Sigmoid colon (tissue), 7 donors: ENCODE results near the gene CCDC137. TPM values are rescaled to one million over a fixed set of nuclear protein-coding genes. Genes with fewer than 3 reads are reported as not detected.

Source experiments
- DNase-seq: peaks from one replicate; pipeline ENCODE4 v3.0.0-alpha.2; 2019
- H3K27ac ChIP-seq, 4 donors: fragments of 200-600 bp; sonication (generic); one replicate each; pipeline ENCODE4 v1.5.1; 2016 to 2019; ENCODE audit warnings: mild to moderate bottlenecking in 1 of 4
- H3K27me3 ChIP-seq, 3 donors: fragments of 200-600 bp; sonication (generic); one replicate each; pipeline ENCODE4 v1.5.1; 2019; ENCODE audit warnings: mild to moderate bottlenecking in 1 of 3
- H3K36me3 ChIP-seq, 4 donors: fragments of 200-600 bp; sonication (generic); one replicate each; pipeline ENCODE4 v1.5.1; 2016 to 2019
- H3K4me1 ChIP-seq, 4 donors: fragments of 200-600 bp; sonication (generic); one replicate each; pipeline ENCODE4 v1.5.1; 2017 to 2019
- H3K4me3 ChIP-seq, 4 donors: fragments of 200-600 bp; sonication (generic); one replicate each; pipeline ENCODE4 v1.5.1; 2017 to 2019; ENCODE audit warnings: mild to moderate bottlenecking in 2 of 4, moderate library complexity in 1 of 4
- H3K9me3 ChIP-seq, 4 donors: fragments of 200-600 bp in 3 of 4; sonication (generic) in 3 of 4; one replicate each; pipeline versions ENCODE4 v1.5.1 to v1.6.1; 2013 to 2019
- CTCF ChIP-seq, 4 experiments: fragments of 450-650 bp in 3 of 4; fragments of 200-600 bp in 1 of 4; IDR thresholded peaks; one replicate each; pipeline ENCODE4 v1.5.1; 2016 to 2019; ENCODE audit warnings: antibody characterized with exemption in 4 of 4, mild to moderate bottlenecking in 3 of 4, moderate library complexity in 2 of 4
- EP300 ChIP-seq, 4 donors: sonication (generic); formaldehyde crosslinking; IDR thresholded peaks; one replicate each; pipeline ENCODE4 v1.6.1; 2017; ENCODE audit warnings: antibody characterized with exemption in 4 of 4
- POLR2A ChIP-seq, 2 donors: fragments of 450-650 bp; IDR thresholded peaks; one replicate each; pipeline ENCODE4 v1.6.1; 2016; ENCODE audit warnings: antibody characterized with exemption in 2 of 2, mild to moderate bottlenecking in 2 of 2, moderate library complexity in 2 of 2
- POLR2AphosphoS5 ChIP-seq, 4 donors: sonication (generic); formaldehyde crosslinking; IDR thresholded peaks; one replicate each; pipeline ENCODE4 v1.6.1; 2017; ENCODE audit warnings: antibody characterized with exemption in 4 of 4
- WGBS, 2 donors: extraction: QIAGEN DNeasy Blood & Tissue Kit; methylation state at CpG; one replicate each; pipeline ENCODE4 v1.1.7; 2013; 5-methylcytosine and 5-hydroxymethylcytosine counted together
- intact Hi-C: fragments of 100-400 bp; cut with DNase I; formaldehyde crosslinking; loops from one replicate; pipeline ENCODE4 v1.15.1; 2023
- polyA plus RNA-seq, 3 donors: library from polyadenylated mRNA; stranded (reverse); fragments of 200-250 nt; gene quantifications; one replicate each; pipeline ENCODE4 v1.2.3, GENCODE V29; 2013
- total RNA-seq, 4 donors: library from RNA; depleted of rRNA; stranded (reverse); fragments of >200 nt; gene quantifications; one replicate each; pipeline ENCODE4 v1.1.0, GENCODE V29; 2016
- donor health status: healthy with polysubstance abuse.
- donor health status: Bipolar disorder and iron deficiency.
- donor health status: healthy.

The CCDC137 gene
- total and polyA plus RNA-seq, 7 donors = 5.5 to 31.1 (median 9.5) TPM

DNA sequence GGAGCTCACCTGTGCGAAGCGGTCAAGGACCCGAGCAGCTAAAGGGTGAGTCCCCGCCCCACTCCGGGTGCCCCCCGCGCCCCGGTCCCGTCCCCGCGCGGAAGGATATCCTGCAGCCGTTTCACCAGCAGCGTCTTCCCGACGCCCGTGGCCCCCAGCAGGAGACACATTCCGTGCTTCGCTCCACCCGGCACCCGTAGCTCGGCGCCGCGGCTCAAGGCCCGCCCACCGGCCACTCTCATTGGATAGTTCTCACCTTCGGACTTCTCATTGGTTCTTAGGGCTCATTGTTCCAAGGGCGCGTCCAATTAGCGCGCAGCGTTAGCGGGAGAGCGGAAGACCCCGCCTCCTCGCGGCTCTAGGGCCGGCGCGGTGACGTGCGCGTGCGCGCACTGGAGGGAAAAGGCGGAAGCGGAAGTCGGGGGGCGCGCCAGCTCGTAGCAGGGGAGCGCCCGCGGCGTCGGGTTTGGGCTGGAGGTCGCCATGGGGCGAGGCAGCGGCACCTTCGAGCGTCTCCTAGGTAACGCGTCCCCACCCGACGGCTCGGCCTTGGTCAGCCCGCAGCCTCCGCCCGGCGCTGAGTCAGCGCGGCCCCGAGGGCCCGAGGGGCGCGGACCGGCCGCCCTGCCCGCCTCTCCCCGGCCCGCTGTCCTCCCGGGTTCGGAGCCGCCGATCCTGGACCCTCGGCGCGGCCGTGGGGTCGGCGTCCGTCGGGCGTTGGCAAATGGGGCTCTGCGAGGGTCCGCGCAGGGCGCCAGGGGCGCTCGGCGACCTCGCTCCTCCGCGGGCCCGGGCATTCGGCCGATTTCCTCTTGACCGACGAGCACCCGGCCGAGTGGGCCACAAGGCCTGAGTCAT is 17.3 kb downstream of the CCDC137 start, which contains the start of the genes ARL16 and HGS:
Gene ARL16 (minus strand): TSS at position 214 of the 858 bp plus-strand sequence. CDS start 44 bp downstream, at position 170.
Gene HGS (plus strand): TSS at position 428 of the 858 bp plus-strand sequence. CDS start 56 bp downstream, at position 484.
- peaks cover 0 to 32% (median 31%) of the 10 kb centered on the region in 4 donors for H3K4me1 ChIP-seq
- H3K4me3 ChIP-seq = peak within 1 kb of the TSS; percentile 75 to 97 (median 86)
- TF ChIP-seq EP300 (IDR thresholded peaks at IDR 0.05) = no peak
- TF ChIP-seq POLR2A (IDR thresholded peaks at IDR 0.05) = peak in 1 of 2 donors; percentile 54
- TF ChIP-seq CTCF (IDR thresholded peaks at IDR 0.05) = no peak
- peak; percentile 58 to 89 (median 84) for TF ChIP-seq POLR2AphosphoS5 (IDR thresholded peaks at IDR 0.05)
- peak within 1 kb of the TSS; percentile 81 to 93 (median 86) for H3K27ac ChIP-seq
- DNase-seq = peak; percentile 99
- H3K27me3 ChIP-seq = no peaks in the 10 kb centered on the region
- 1% methylated on average over 112 of the region's 112 CpGs for WGBS, 2 donors
- peaks cover 12 to 42% (median 27%) of the 10 kb centered on the region in 4 donors for H3K36me3 ChIP-seq
- intact Hi-C loops = loop anchor here (2.0 to 5.0 kb wide), 2 partner anchors 19 to 47 kb away; partner anchors contain the start of genes MRPL12, NPLOC4 and TSPAN10
- no peaks in the 10 kb centered on the region for H3K9me3 ChIP-seq

- Histone ChIP-seq H3K9me3 (no peaks in the 10 kb centered on the region), H3K4me3 (peak overlapping the region; percentile 75 to 97 (median 86)), H3K27me3 (no peaks in the 10 kb centered on the region), H3K27ac (peak overlapping the region; percentile 80 to 93 (median 84)), H3K4me1 (peaks cover 0 to 32% (median 31%) of the 10 kb centered on the region in 4 donors), H3K36me3 (peaks cover 12 to 49% (median 34%) of the 10 kb centered on the region in 4 donors)
- intact Hi-C loops = loop anchor here (2.0 to 5.0 kb wide), 2 partner anchors 18 to 47 kb away; partner anchors contain the start of genes MRPL12, NPLOC4 and TSPAN10
- WGBS, 2 donors = 2 to 6% methylated on average over 16 of the region's 16 CpGs
- no peak for DNase-seq
- TF ChIP-seq EP300 (IDR thresholded peaks at IDR 0.05) (no peak), CTCF (IDR thresholded peaks at IDR 0.05) (no peak), POLR2A (IDR thresholded peaks at IDR 0.05) (no peak), POLR2AphosphoS5 (IDR thresholded peaks at IDR 0.05) (no peak)
Measured at GRCh38 chr17:81684442-81684911, 17.9 kb downstream of the CCDC137 start.

- Histone ChIP-seq H3K4me3 (peak overlapping the region in 3 of 4 donors; percentile 81 to 97 (median 92)), H3K36me3 (peaks cover 12 to 52% (median 40%) of the 10 kb centered on the region in 4 donors), H3K4me1 (peaks cover 0 to 32% (median 31%) of the 10 kb centered on the region in 4 donors), H3K27ac (peak overlapping the region in 1 of 4 donors; percentile 81), H3K27me3 (no peaks in the 10 kb centered on the region), H3K9me3 (no peaks in the 10 kb centered on the region)
- WGBS, 2 donors = 75 to 80% methylated on average over 12 of the region's 12 CpGs
- intact Hi-C loops = loop anchor here (2.0 kb wide), 1 partner anchor 18 kb away; the partner anchor contains the start of gene MRPL12
- no peak for DNase-seq
- TF ChIP-seq POLR2A (IDR thresholded peaks at IDR 0.05) (no peak), EP300 (IDR thresholded peaks at IDR 0.05) (no peak), CTCF (IDR thresholded peaks at IDR 0.05) (no peak), POLR2AphosphoS5 (IDR thresholded peaks at IDR 0.05) (no peak)
Measured at GRCh38 chr17:81685108-81685507, 18.6 kb downstream of the CCDC137 start.

DNA sequence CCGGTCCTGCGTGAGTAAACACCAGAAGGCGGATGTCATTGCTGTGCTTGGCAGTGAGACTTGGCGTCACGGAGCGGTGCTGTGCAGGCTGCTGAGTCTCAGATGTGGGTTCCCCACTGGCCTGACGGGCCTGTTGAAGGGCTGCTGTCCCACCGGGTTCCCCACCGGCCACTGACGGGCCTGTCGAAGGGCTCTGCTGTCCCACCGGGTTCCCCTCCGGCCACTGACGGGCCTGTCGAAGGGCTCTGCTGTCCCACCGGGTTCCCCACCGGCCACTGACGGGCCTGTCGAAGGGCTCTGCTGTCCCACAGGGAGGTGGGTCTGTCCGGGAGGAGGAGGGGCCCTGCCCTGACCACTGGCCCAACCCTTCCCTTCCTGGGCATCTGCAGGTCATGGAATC is 20.1 kb downstream of the CCDC137 start:
- H3K4me1 ChIP-seq = peaks cover 0 to 32% (median 31%) of the 10 kb centered on the region in 4 donors
- intact Hi-C loops = no loop called here
- no peak overlapping the region for H3K27ac ChIP-seq
- H3K27me3 ChIP-seq = no peaks in the 10 kb centered on the region
- WGBS, 2 donors = 94 to 95% methylated on average over 20 of the region's 20 CpGs
- no peaks in the 10 kb centered on the region for H3K9me3 ChIP-seq
- no peak overlapping the region for H3K4me3 ChIP-seq
- TF ChIP-seq POLR2AphosphoS5 (IDR thresholded peaks at IDR 0.05) (no peak), EP300 (IDR thresholded peaks at IDR 0.05) (no peak), POLR2A (IDR thresholded peaks at IDR 0.05) (no peak), CTCF (IDR thresholded peaks at IDR 0.05) (no peak)
- H3K36me3 ChIP-seq = peaks cover 16 to 57% (median 54%) of the 10 kb centered on the region in 4 donors
- no peak for DNase-seq
